GM12801 (cell line): ENCODE data around the gene GNB1.

ENCODE experiments used
- TF ChIP-seq, protein P1 (sequence below): IDR thresholded peaks from one replicate; pipeline ENCODE4 v1.5.1; 2011; ENCODE audit warnings: control low read depth; ENCODE audit not compliant: insufficient read length; ENCODE audit errors: extremely low read depth

GNB1 gene

DNA sequence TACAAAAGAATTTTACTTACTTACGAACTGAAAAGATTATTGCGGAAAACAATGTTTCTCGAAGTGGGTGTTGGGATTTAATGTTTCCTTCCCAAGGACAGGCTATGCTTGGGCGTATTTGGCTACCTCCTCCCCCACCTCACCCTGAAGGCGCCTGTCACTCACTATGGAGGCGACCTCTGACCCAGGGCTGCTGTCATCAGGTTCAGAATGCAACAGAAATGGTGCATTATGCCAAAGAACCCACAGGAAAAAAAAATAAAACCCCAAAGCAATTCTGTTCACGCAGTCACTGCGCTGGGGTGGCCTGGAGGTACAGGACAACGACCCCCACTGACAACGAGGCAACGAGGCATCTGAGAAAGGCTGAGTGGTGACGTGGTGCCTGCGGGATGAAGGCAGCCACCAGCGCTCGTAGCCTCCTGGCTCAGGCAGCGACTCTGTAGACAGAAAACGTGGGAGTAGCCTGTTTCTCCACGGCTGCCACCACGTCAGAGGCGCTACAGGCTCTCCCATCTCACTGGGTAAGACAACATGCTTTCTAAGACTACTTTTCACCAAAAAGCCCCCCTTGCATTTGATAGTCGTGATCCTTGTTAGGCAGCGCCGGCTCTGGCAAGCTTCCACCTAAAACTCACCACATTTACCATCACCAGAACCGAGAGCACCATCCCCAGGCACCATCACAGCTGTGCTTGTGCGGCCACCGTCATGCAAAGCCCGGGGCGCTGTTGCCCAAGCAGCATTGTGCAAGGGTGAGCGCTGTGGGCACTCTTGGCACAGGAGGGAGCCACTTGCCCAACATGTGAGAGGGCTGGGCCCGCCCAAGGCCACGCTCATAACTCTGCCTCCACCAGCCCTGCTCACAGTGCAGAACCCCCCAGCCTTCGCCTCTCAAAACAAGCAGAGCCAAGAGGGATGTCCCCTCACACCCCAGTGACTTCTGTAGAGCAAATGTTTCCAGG, 126.9 kb downstream of the GNB1 start:
- TF ChIP-seq, protein P1, sequence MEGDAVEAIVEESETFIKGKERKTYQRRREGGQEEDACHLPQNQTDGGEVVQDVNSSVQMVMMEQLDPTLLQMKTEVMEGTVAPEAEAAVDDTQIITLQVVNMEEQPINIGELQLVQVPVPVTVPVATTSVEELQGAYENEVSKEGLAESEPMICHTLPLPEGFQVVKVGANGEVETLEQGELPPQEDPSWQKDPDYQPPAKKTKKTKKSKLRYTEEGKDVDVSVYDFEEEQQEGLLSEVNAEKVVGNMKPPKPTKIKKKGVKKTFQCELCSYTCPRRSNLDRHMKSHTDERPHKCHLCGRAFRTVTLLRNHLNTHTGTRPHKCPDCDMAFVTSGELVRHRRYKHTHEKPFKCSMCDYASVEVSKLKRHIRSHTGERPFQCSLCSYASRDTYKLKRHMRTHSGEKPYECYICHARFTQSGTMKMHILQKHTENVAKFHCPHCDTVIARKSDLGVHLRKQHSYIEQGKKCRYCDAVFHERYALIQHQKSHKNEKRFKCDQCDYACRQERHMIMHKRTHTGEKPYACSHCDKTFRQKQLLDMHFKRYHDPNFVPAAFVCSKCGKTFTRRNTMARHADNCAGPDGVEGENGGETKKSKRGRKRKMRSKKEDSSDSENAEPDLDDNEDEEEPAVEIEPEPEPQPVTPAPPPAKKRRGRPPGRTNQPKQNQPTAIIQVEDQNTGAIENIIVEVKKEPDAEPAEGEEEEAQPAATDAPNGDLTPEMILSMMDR: no peak

DNA sequence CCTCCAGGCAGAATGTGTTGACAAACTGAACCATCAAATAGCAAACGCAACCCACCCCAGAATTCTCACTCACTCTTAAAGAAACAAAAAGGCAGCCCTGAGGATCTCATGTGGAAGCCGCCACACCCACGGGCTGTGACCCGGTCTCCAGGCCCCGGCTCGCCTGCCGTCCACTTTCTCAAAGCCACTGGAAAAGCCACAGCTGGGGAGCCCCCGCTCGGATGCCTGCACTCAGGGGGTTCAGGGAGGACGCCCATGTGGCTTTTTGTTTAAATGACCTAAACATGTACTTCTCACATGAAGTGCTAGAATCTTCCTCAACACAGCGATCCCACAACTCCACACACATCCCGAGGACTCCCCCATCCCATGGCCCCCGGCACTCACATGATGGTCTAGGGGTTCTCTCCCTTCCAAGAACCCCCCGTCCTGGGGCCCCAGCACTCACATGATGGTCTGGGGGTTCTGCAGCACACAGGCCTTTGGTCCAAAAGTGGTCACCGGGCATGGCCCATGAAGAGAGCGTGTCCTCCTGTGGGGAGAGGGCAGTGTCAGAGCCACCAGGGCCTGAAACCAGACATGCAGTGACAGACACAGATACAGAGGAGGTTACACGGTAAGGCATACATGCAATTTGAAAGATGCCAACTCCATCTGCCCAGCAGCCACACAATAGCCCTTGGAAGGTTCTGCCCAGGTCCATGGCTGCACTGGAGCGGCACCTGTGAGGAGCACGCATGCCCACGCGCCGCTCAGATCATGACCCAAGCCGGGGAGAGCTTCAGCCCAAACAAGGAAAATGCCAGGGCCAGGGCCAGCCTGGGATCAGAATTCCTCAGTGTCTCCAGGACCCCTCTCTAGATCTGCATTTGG, 129.1 kb downstream of the GNB1 start:
- TF ChIP-seq, protein P1: no peak

DNA sequence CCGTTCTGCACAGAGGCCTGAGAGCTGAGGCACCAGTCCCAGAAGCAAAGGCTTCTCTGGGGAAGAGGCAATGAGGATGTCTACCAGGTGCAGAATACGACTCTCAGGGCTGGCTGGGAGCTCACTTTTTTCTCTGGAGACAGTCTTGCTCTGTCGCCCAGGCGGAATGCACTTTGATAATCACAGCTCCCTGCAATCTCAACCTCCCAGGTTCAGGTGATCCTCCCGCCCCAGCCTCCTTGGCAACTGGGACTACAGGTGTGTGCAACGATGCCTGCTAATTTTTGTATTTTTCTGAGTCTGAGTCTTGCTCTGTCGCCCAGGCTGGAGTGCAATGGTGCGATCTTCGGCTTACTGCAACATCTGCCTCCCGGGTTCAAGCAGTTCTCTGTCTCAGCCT, 130.2 kb downstream of the GNB1 start:
- TF ChIP-seq, protein P1: no peak

DNA sequence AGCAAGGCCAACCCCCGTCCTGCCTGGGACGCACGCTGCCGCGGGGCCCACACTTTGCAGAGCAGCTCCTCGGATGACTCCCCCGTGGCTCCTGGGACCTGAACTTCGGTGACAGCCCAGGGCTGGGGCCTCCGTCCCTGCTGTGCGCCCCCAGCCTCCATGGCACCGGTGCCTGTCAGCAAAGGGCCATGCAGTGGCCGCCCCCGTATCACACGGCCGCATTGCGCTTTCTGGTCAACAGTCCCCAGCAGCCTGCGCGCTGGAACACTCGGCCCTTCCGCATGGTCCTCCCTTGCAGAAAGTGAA, 130.6 kb downstream of the GNB1 start:
- TF ChIP-seq, protein P1: no peak

DNA sequence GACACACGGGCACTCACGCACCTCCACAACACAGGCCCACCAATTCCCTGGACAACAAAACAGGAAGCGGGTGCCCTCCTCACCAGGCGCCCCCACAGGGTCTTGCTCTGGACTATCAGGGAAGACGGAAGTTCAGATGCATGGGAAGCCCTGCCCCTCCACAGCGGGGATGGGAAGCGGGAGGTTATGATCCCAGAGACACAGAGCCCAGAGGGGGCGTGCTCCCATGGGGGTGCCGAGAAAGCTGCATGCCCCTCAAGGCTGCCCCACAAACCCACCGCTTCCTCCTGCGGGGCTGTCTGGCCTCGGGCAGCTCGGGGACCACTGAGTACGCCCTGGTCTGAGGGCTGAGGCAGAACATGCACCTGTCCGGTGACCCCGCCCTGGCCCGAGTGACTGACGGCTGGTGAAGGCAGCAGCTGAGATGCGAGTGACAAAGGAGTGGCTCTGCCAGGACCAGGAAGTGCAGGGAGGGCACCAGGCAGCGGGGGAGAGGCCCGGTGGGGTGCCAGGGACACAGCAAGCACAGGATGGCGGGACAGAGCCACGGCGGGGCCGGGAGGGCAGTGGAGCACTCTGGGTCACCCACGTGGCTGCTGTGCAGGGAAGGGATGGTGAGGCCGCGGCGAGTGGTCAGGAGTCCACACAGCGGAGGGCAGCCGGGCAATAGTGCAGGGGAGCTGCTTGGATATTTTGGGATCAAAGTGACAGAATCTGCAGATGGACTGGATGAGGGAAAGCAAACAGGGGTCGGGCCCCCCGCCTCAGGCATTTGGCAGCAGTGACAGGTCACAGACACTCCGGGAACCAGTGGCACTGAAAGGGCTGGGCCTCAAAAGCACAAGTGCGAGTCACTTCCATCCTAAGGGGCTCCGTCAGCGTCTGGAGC, 131.2 kb downstream of the GNB1 start:
- TF ChIP-seq, protein P1: no peak

DNA sequence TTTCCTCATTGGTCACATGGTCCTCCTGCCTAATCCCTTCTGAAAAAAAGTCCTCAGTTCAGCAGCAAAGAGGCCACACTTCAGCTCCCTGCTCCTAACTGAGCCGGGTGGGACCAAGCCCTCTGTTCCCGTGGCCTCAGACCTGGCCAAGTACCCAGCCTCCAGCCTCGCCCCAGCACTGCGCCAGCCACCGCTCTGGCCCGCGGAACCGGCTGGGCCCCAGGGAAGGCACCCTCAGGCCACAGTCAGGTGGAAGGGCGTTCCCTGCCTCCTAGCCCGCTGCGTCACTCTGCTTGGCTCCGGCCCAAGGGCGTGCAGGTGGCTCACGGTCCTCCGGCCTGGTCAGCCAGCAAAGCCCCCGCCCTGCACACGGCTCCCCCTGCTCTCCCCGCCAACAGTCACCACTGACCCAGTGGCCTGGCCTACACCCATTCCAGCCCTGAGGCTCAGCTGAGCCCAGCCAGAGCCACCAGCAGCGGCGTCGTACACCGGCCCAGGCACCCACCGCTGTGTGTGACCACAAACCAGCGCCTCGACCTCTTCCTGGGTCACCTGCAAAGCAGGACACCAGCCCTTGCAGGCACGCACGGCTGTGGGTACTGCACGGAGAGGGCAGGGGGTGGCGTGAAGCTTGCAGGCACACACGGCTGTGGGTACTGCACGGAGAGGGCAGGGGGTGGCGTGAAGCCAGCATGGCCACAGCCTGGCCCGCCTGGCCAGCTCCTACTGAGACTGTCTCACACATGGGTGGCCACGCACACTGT, 132.0 kb downstream of the GNB1 start:
- TF ChIP-seq, protein P1: no peak
